SHP77 (cell line): ENCODE results near the gene ACRBP.

ENCODE experiments used
- DNase-seq, 2 experiments: peaks; one replicate each; lab custom pipeline; 2025; lab: John Stamatoyannopoulos, UW

ACRBP gene

GRCh38 chr12:6646276-6647082 is 753 bp downstream of the ACRBP start:
- no peak for DNase-seq

- no peak for DNase-seq
These were observed 2.3 kb downstream of the ACRBP start for GRCh38 chr12:6644903-6645302.

- DNase-seq: no peak
These were observed 3.0 kb downstream of the ACRBP start for GRCh38 chr12:6644257-6644596.

GRCh38 chr12:6643569-6644256 is 3.5 kb downstream of the ACRBP start:
- DNase-seq: no peak

GRCh38 chr12:6641131-6641530 is 6.1 kb downstream of the ACRBP start:
- DNase-seq: no peak

- no peak for DNase-seq
These were observed 6.7 kb downstream of the ACRBP start for GRCh38 chr12:6640497-6640896.

GRCh38 chr12:6639151-6639801 is 8.0 kb downstream of the ACRBP start:
- no peak for DNase-seq

GRCh38 chr12:6638305-6638704 is 8.9 kb downstream of the ACRBP start:
- no peak for DNase-seq

- DNase-seq: no peak
These were observed 11.2 kb downstream of the ACRBP start, which contains the start of gene LPAR5 for GRCh38 chr12:6635856-6636531. TSS of gene LPAR5 (minus strand) at chr12:6635959. CDS start at chr12:6621248, 14,711 bp downstream.

GRCh38 chr12:6635375-6635855 is 11.8 kb downstream of the ACRBP start:
- no peak for DNase-seq

- no peak for DNase-seq
These were observed 14.9 kb downstream of the ACRBP start for GRCh38 chr12:6632026-6632983.

- DNase-seq: no peak
These were observed 15.7 kb downstream of the ACRBP start for GRCh38 chr12:6631549-6631961.

GRCh38 chr12:6630736-6631135 is 16.5 kb downstream of the ACRBP start:
- DNase-seq: no peak

GRCh38 chr12:6627616-6628015 is 19.6 kb downstream of the ACRBP start:
- DNase-seq: no peak

- DNase-seq: no peak
These were observed 20.5 kb downstream of the ACRBP start for GRCh38 chr12:6626654-6627283.

- DNase-seq: no peak
These were observed 26.4 kb downstream of the ACRBP start for GRCh38 chr12:6620885-6621274.

GRCh38 chr12:6620137-6620884 is 26.9 kb downstream of the ACRBP start:
- no peak for DNase-seq

GRCh38 chr12:6618483-6619225 is 28.6 kb downstream of the ACRBP start:
- no peak for DNase-seq

GRCh38 chr12:6615802-6616201 is 31.4 kb downstream of the ACRBP start:
- no peak for DNase-seq
